ENCODE results near the gene PCDHGA7.
"Not testable (repeated sequence)": the region's sequence is repeated elsewhere in the genome, so short reads cannot be mapped to it uniquely, and the experiment has no call there.

The PCDHGA7 gene

DNA sequence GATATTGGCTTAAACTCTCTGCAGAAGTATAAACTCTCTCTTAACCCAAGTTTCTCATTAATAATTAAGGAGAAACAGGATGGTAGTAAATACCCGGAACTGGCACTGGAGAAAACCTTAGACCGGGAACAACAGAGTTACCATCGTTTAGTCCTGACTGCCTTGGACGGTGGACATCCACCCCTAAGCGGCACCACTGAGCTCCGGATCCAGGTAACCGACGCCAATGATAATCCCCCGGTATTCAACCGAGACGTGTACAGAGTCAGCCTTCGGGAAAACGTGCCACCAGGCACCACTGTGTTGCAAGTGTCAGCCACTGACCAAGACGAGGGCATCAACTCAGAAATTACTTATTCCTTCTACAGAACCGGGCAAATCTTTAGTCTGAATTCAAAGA lies 16.1 kb downstream of the PCDHGA7 start:
- no peaks in the 10 kb centered on the region for H3K4me1 Mint-ChIP-seq
- no peak for DNase-seq
- H3K9me3 Mint-ChIP-seq, result peaks cover 88% of the 10 kb centered on the region
- H3K4me3 Mint-ChIP-seq, result no peak overlapping the region
- peaks cover 5% of the 10 kb centered on the region for H3K27me3 Mint-ChIP-seq (ENCODE audit: low read depth, poor library complexity)
- no peak overlapping the region for H3K27ac Mint-ChIP-seq
- TF ChIP-seq, protein P1, sequence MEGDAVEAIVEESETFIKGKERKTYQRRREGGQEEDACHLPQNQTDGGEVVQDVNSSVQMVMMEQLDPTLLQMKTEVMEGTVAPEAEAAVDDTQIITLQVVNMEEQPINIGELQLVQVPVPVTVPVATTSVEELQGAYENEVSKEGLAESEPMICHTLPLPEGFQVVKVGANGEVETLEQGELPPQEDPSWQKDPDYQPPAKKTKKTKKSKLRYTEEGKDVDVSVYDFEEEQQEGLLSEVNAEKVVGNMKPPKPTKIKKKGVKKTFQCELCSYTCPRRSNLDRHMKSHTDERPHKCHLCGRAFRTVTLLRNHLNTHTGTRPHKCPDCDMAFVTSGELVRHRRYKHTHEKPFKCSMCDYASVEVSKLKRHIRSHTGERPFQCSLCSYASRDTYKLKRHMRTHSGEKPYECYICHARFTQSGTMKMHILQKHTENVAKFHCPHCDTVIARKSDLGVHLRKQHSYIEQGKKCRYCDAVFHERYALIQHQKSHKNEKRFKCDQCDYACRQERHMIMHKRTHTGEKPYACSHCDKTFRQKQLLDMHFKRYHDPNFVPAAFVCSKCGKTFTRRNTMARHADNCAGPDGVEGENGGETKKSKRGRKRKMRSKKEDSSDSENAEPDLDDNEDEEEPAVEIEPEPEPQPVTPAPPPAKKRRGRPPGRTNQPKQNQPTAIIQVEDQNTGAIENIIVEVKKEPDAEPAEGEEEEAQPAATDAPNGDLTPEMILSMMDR (IDR thresholded peaks at IDR 0.05), result no peak
- peaks cover 66% of the 10 kb centered on the region for H3K36me3 Mint-ChIP-seq (ENCODE audit: low read depth)

DNA sequence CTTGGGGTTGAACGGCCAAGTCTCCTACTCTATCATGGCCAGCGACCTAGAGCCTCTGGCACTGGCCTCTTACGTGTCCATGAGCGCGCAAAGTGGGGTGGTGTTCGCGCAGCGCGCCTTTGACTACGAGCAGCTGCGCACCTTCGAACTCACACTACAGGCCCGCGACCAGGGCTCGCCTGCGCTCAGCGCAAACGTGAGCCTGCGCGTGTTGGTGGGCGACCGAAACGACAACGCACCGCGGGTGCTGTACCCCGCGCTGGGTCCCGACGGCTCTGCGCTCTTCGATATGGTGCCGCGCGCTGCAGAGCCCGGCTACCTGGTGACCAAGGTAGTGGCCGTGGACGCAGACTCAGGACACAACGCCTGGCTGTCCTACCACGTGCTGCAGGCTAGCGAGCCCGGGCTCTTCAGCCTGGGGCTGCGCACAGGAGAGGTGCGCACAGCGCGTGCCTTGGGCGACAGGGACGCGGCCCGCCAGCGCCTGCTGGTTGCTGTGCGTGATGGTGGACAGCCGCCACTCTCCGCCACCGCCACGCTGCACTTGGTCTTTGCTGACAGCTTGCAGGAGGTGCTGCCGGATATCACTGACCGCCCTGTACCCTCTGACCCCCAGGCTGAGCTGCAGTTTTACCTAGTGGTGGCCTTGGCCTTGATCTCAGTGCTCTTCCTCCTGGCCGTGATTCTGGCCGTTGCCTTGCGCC lies 17.2 kb downstream of the PCDHGA7 start:
- TF ChIP-seq, protein P1 (IDR thresholded peaks at IDR 0.05), result no peak
- DNase-seq, result no peak
- H3K4me1 Mint-ChIP-seq, result no peaks in the 10 kb centered on the region
- peak overlapping the region; percentile 17 for H3K4me3 Mint-ChIP-seq
- peaks cover 5% of the 10 kb centered on the region for H3K27me3 Mint-ChIP-seq (ENCODE audit: low read depth, poor library complexity)
- peaks cover 87% of the 10 kb centered on the region for H3K9me3 Mint-ChIP-seq
- H3K27ac Mint-ChIP-seq, result no peak overlapping the region
- H3K36me3 Mint-ChIP-seq (ENCODE audit: low read depth), result peaks cover 66% of the 10 kb centered on the region

DNA sequence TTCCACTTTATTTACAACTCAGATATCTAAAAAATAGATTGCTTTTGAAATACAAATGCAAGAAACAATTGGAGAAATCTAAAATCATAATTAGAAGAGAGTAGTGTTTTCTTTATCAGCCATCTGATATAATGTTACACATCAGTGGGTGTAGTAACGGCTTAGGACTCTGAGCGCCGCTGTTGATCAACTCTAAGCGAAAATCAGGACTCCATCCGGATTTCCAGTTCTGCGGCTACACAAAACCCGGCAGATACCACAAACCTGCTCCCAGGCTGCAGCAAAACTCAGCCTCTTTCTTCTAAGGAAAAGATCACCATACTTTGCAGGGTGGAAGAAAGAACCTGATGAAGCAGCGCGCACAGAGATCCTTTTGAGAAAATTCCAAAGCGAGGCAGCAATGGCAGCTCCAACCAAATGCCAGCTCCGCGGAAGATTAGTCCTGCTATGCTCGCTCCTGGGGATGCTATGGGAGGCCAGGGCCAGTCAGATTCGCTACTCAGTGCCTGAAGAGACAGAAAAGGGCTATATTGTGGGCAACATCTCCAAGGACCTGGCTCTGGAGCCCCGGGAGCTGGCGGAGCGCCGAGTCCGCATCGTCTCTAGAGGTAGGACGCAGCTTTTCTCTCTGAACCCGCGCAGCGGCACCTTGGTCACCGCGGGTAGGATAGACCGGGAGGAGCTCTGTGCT lies 20.2 kb downstream of the PCDHGA7 start, which contains the start of gene PCDHGA9:
Gene PCDHGA9 (plus strand): TSS at position 226 of the 691 bp plus-strand sequence. CDS start 175 bp downstream, at position 401.
- no peak within 1 kb of the TSS for H3K4me3 Mint-ChIP-seq
- H3K4me1 Mint-ChIP-seq, result no peaks in the 10 kb centered on the region
- no peak within 1 kb of the TSS for H3K27ac Mint-ChIP-seq
- no peak for DNase-seq
- peaks cover 70% of the 10 kb centered on the region for H3K36me3 Mint-ChIP-seq (ENCODE audit: low read depth)
- peaks cover 5% of the 10 kb centered on the region for H3K27me3 Mint-ChIP-seq (ENCODE audit: low read depth, poor library complexity)
- H3K9me3 Mint-ChIP-seq, result peaks cover 89% of the 10 kb centered on the region
- TF ChIP-seq, protein P1 (IDR thresholded peaks at IDR 0.05), result no peak

DNA sequence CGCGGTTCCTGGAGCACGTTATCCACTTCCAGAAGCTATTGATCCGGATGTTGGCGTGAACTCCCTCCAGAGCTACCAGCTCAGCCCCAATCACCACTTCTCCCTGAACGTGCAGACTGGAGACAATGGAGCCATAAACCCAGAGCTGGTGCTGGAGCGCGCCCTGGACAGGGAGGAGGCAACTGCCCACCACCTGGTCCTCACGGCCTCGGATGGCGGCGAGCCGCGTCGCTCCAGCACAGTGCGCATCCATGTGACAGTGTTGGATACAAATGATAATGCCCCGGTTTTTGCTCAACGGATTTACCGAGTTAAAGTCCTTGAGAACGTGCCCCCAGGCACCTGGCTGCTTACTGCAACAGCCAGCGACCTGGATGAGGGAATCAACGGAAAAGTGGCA lies 20.8 kb downstream of the PCDHGA7 start:
- DNase-seq, result no peak
- peaks cover 92% of the 10 kb centered on the region for H3K9me3 Mint-ChIP-seq

DNA sequence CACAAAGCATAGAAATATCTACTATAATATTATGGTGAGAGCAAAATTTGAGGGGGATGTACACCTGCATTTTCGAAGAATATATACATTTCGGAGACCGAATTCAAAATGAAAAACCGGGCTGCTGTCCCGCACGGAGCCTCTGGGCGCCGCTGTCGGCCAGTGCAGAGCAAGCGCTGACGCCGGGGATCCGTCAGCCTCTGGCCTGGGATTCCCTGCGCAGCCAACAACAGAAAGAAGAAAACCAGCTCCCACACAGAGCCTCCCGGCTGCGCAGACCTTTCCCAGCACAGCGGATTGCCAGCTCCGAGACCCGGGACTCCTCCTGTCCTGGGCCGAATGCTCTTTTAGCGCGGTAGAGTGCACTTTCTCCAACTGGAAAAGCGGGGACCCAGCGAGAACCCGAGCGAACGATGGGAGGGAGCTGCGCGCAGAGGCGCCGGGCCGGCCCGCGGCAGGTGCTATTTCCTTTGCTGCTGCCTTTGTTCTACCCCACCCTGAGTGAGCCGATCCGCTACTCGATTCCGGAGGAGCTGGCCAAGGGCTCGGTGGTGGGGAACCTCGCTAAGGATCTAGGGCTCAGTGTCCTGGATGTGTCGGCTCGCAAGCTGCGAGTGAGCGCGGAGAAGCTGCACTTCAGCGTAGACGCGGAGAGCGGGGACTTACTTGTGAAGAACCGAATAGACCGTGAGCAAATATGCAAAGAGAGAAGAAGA lies 25.4 kb downstream of the PCDHGA7 start, which contains the start of gene PCDHGB6:
Gene PCDHGB6 (plus strand): TSS at position 232 of the 716 bp plus-strand sequence. CDS start 182 bp downstream, at position 414.
- peak; percentile 87 for DNase-seq
- TF ChIP-seq, protein P1 (IDR thresholded peaks at IDR 0.05), result peak; percentile 86
- H3K27ac Mint-ChIP-seq, result peak within 1 kb of the TSS; percentile 95
- H3K36me3 Mint-ChIP-seq (ENCODE audit: low read depth), result peaks cover 88% of the 10 kb centered on the region
- peaks cover 18% of the 10 kb centered on the region for H3K4me1 Mint-ChIP-seq
- H3K4me3 Mint-ChIP-seq, result peak within 1 kb of the TSS; percentile 97
- peaks cover 98% of the 10 kb centered on the region for H3K9me3 Mint-ChIP-seq
- H3K27me3 Mint-ChIP-seq (ENCODE audit: low read depth, poor library complexity), result not testable (repeated sequence)

More for the DNA sequence above, 20.8 kb downstream of the PCDHGA7 start:
- H3K27ac Mint-ChIP-seq, result no peak overlapping the region
- H3K27me3 Mint-ChIP-seq (ENCODE audit: low read depth, poor library complexity), result peaks cover 5% of the 10 kb centered on the region
- TF ChIP-seq, protein P1 (IDR thresholded peaks at IDR 0.05), result no peak
- H3K4me3 Mint-ChIP-seq, result no peak overlapping the region
- H3K36me3 Mint-ChIP-seq (ENCODE audit: low read depth), result peaks cover 77% of the 10 kb centered on the region
- H3K4me1 Mint-ChIP-seq, result peaks cover 4% of the 10 kb centered on the region

Data from nephron progenitor cell (in vitro differentiated cells).